H9 (cell line): ENCODE data around the gene KCTD4. TPM values are rescaled to one million over a fixed set of nuclear protein-coding genes. Genes with fewer than 3 reads are reported as not detected.

Experiments used
- DNase-seq: peaks from one replicate; pipeline ENCODE4 v3.0.0-alpha.2; 2017
- H2AFZ ChIP-seq: one replicate; pipeline ENCODE4 v1.6.1; 2013; ENCODE audit warnings: mild to moderate bottlenecking, low read length, control low read depth, moderate library complexity
- H2AK5ac ChIP-seq: 2 replicates; pipeline ENCODE4 v1.6.1; 2013; ENCODE audit warnings: low read length, control low read depth, mixed read lengths; ENCODE audit not compliant: insufficient read length
- H2BK120ac ChIP-seq: one replicate; pipeline ENCODE4 v1.6.1; 2013; ENCODE audit warnings: low read depth, mild to moderate bottlenecking, low read length, control low read depth, inconsistent platforms; ENCODE audit not compliant: poor library complexity, severe bottlenecking
- H2BK12ac ChIP-seq: 2 replicates; pipeline ENCODE4 v1.6.1; 2013; ENCODE audit warnings: low read length, control low read depth, mixed read lengths, low read depth; ENCODE audit not compliant: insufficient read length
- H2BK15ac ChIP-seq: 2 replicates; pipeline ENCODE4 v1.6.1; 2013; ENCODE audit warnings: low read depth, low read length, control low read depth
- H2BK20ac ChIP-seq: one replicate; pipeline ENCODE4 v1.6.1; 2013; ENCODE audit warnings: low read depth, mild to moderate bottlenecking, low read length, control low read depth, inconsistent platforms; ENCODE audit not compliant: poor library complexity, severe bottlenecking
- H2BK5ac ChIP-seq: 2 replicates; pipeline ENCODE4 v1.6.1; 2013; ENCODE audit warnings: low read length, control low read depth, mixed read lengths; ENCODE audit not compliant: insufficient read length
- H3K14ac ChIP-seq: 2 replicates; pipeline ENCODE4 v1.6.1; 2013; ENCODE audit warnings: low read length, control low read depth; ENCODE audit not compliant: insufficient read depth
- H3K18ac ChIP-seq: 2 replicates; pipeline ENCODE4 v1.6.1; 2013; ENCODE audit warnings: low read depth, mild to moderate bottlenecking, mixed read lengths, low read length, control low read depth; ENCODE audit not compliant: insufficient read length
- H3K23ac ChIP-seq: 2 replicates; pipeline ENCODE4 v1.6.1; 2013; ENCODE audit warnings: low read length, control low read depth, mixed read lengths, low read depth; ENCODE audit not compliant: insufficient read length
- H3K23me2 ChIP-seq: 2 replicates; pipeline ENCODE4 v1.6.1; 2013; ENCODE audit warnings: low read depth, mild to moderate bottlenecking, mixed read lengths, low read length, control low read depth; ENCODE audit not compliant: insufficient read length, poor library complexity, severe bottlenecking
- H3K27ac ChIP-seq: 2 replicates; pipeline ENCODE4 v1.5.1; 2013; ENCODE audit warnings: low read length, control low read depth, mixed read lengths, low read depth; ENCODE audit not compliant: insufficient read length
- H3K27me3 ChIP-seq: 2 replicates; pipeline ENCODE4 v1.6.1; 2013; ENCODE audit warnings: low read length, control low read depth, inconsistent platforms; ENCODE audit not compliant: insufficient read depth
- H3K4ac ChIP-seq: 2 replicates; pipeline ENCODE4 v1.6.1; 2013; ENCODE audit warnings: low read depth, mild to moderate bottlenecking, control low read depth, inconsistent platforms, low read length, moderate library complexity
- H3K4me1 ChIP-seq: 2 replicates; pipeline ENCODE4 v1.6.1; 2013; ENCODE audit warnings: low read length, control low read depth, inconsistent platforms; ENCODE audit not compliant: insufficient read depth
- H3K4me2 ChIP-seq: 2 replicates; pipeline ENCODE4 v1.6.1; 2013; ENCODE audit warnings: low read length, control low read depth, mixed read lengths; ENCODE audit not compliant: insufficient read length, insufficient read depth
- H3K56ac ChIP-seq: 2 replicates; pipeline ENCODE4 v1.6.1; 2013; ENCODE audit warnings: low read depth, mild to moderate bottlenecking, mixed read lengths, low read length, control low read depth; ENCODE audit not compliant: insufficient read length
- H3K79me1 ChIP-seq: 2 replicates; pipeline ENCODE4 v1.6.1; 2013; ENCODE audit warnings: low read depth, mild to moderate bottlenecking, moderate library complexity, low read length, control low read depth, inconsistent platforms; ENCODE audit not compliant: insufficient read depth, poor library complexity, severe bottlenecking
- H3K79me2 ChIP-seq: 2 replicates; pipeline ENCODE4 v1.6.1; 2013; ENCODE audit warnings: low read length, control low read depth, inconsistent platforms; ENCODE audit not compliant: insufficient read depth
- H3K9ac ChIP-seq: 2 replicates; pipeline ENCODE4 v1.6.1; 2013; ENCODE audit warnings: low read length, control low read depth, mixed read lengths; ENCODE audit not compliant: insufficient read length; ENCODE audit errors: extremely low read depth
- H3K9me3 ChIP-seq: one replicate; pipeline ENCODE4 v1.6.1; 2013; ENCODE audit warnings: low read depth, low read length, inconsistent platforms; ENCODE audit not compliant: control insufficient read depth
- H3T11ph ChIP-seq: one replicate; pipeline ENCODE4 v1.6.1; 2013; ENCODE audit warnings: mild to moderate bottlenecking, low read length, control low read depth, inconsistent platforms
- H4K20me1 ChIP-seq: one replicate; pipeline ENCODE4 v1.6.1; 2013; ENCODE audit not compliant: control insufficient read depth, insufficient read length, insufficient read depth
- H4K5ac ChIP-seq: 2 replicates; pipeline ENCODE4 v1.6.1; 2013; ENCODE audit warnings: low read depth, mild to moderate bottlenecking, mixed read lengths, low read length, control low read depth; ENCODE audit not compliant: insufficient read length
- H4K8ac ChIP-seq: replicated peaks from 2 replicates; pipeline ENCODE4 v1.6.1; 2013; ENCODE audit warnings: low read length, control low read depth, mixed read lengths, low read depth; ENCODE audit not compliant: insufficient read length
- H4K91ac ChIP-seq: 2 replicates; pipeline ENCODE4 v1.6.1; 2013; ENCODE audit warnings: low read depth, mild to moderate bottlenecking, moderate library complexity, mixed read lengths, low read length, control low read depth; ENCODE audit not compliant: insufficient read length
- H3K27ac Mint-ChIP-seq, 3 experiments: 2 replicates in 2 of 3; 3 replicates in 1 of 3; pipeline ENCODE4 v1.8.0; 2020 to 2021; ENCODE audit warnings: mixed read lengths in 3 of 3, mild to moderate bottlenecking in 1 of 3, moderate library complexity in 1 of 3
- H3K27me3 Mint-ChIP-seq: 2 replicates; pipeline ENCODE4 v1.8.0; 2021; ENCODE audit warnings: low read depth, mild to moderate bottlenecking, moderate library complexity, mixed read lengths
- H3K36me3 Mint-ChIP-seq, 3 experiments: 2 replicates in 2 of 3; 3 replicates in 1 of 3; pipeline ENCODE4 v1.8.0; 2020 to 2021; ENCODE audit warnings: low read depth in 3 of 3, mixed read lengths in 3 of 3; ENCODE audit not compliant: insufficient read depth in 1 of 3
- H3K4me1 Mint-ChIP-seq, 2 experiments: 2 replicates each; pipeline ENCODE4 v1.8.0; 2020; ENCODE audit warnings: mixed read lengths in 2 of 2
- H3K4me3 Mint-ChIP-seq, 2 experiments: 2 replicates in 1 of 2; 3 replicates in 1 of 2; pipeline ENCODE4 v1.8.0; 2020 to 2021; ENCODE audit warnings: mild to moderate bottlenecking in 2 of 2, mixed read lengths in 2 of 2, moderate library complexity in 1 of 2
- H3K9me3 Mint-ChIP-seq, 2 experiments: 2 replicates in 1 of 2; 3 replicates in 1 of 2; pipeline ENCODE4 v1.8.0; 2020; ENCODE audit warnings: mild to moderate bottlenecking in 2 of 2, mixed read lengths in 2 of 2, moderate library complexity in 1 of 2
- WGBS: extraction: QIAGEN DNeasy Blood & Tissue Kit; methylation state at CpG from one replicate; pipeline ENCODE4 v1.1.7; 2013; ENCODE audit warnings: missing lambda C conversion rate, low lambda C conversion rate, mixed read lengths; ENCODE audit not compliant: insufficient read length; ENCODE audit errors: extremely low coverage; 5-methylcytosine and 5-hydroxymethylcytosine counted together
- total RNA-seq: library from RNA; stranded (reverse); gene quantifications from 2 replicates; pipeline ENCODE4 v1.2.1, GENCODE V29; 2021
- TF ChIP-seq, protein P1 (sequence below): fragments of 200-600 bp; sonication (generic); conservative IDR thresholded peaks from 3 replicates; pipeline ENCODE4 v1.8.0; 2021; ENCODE audit warnings: antibody characterized with exemption, mild to moderate bottlenecking

Gene KCTD4
- total RNA-seq, 1 experiment from 2014 or later, result not detected

GRCh38 chr13:45226024-45226423 lies 25.2 kb upstream of the KCTD4 start:
- Mint-ChIP-seq H3K27ac (no peak overlapping the region), H3K9me3 (no peaks in the 10 kb centered on the region), H3K4me1 (peaks cover 8 to 19% of the 10 kb centered on the region in 2 experiments), H3K36me3 (peaks cover 0 to 3% (median 0%) of the 10 kb centered on the region in 3 experiments; a peak in 1 of 7 replicates), H3K27me3 (no peaks in the 10 kb centered on the region), H3K4me3 (no peak overlapping the region)
- Histone ChIP-seq H4K5ac (no peak overlapping the region), H3K4me1 (no peaks in the 10 kb centered on the region), H3K79me1 (no peaks in the 10 kb centered on the region), H4K8ac (no peak overlapping the region), H3K18ac (no peak overlapping the region), H2AK5ac (no peak overlapping the region), H2BK120ac (no peak overlapping the region), H3K4ac (no peak overlapping the region), H3K56ac (no peak overlapping the region), H3K27me3 (no peaks in the 10 kb centered on the region), H4K20me1 (no peaks in the 10 kb centered on the region), H3K23ac (no peak overlapping the region), H3T11ph (no peak overlapping the region), H3K27ac (no peak overlapping the region), H3K23me2 (no peaks in the 10 kb centered on the region), H3K4me2 (no peak overlapping the region), H2BK15ac (no peak overlapping the region), H2BK20ac (no peak overlapping the region), H2BK12ac (no peak overlapping the region), H3K9ac (no peak overlapping the region), H3K9me3 (no peaks in the 10 kb centered on the region), H2BK5ac (no peak overlapping the region), H3K79me2 (no peaks in the 10 kb centered on the region), H4K91ac (no peak overlapping the region), H3K14ac (no peak overlapping the region), H2AFZ (no peak overlapping the region)
- no peak for DNase-seq
- no CpG with 5 or more reads among the region's 3 CpGs for WGBS
- TF ChIP-seq, protein P1, sequence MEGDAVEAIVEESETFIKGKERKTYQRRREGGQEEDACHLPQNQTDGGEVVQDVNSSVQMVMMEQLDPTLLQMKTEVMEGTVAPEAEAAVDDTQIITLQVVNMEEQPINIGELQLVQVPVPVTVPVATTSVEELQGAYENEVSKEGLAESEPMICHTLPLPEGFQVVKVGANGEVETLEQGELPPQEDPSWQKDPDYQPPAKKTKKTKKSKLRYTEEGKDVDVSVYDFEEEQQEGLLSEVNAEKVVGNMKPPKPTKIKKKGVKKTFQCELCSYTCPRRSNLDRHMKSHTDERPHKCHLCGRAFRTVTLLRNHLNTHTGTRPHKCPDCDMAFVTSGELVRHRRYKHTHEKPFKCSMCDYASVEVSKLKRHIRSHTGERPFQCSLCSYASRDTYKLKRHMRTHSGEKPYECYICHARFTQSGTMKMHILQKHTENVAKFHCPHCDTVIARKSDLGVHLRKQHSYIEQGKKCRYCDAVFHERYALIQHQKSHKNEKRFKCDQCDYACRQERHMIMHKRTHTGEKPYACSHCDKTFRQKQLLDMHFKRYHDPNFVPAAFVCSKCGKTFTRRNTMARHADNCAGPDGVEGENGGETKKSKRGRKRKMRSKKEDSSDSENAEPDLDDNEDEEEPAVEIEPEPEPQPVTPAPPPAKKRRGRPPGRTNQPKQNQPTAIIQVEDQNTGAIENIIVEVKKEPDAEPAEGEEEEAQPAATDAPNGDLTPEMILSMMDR, result no peak
